ENCODE measurements around the gene MS4A10.

Gene MS4A10

GRCh38 chr11:60849641-60850520 lies 64.7 kb downstream of the MS4A10 start:
- DNase-seq (ENCODE audit: low read depth in 2 of 2): no peak

Data from activated CD8-positive, alpha-beta memory T cell treated with anti-CD3 and anti-CD28 coated beads for 4 hours (primary cell).